ENCODE data around the gene SYNPO.

The SYNPO gene

GRCh38 chr5:150703762-150704161 is 63.3 kb downstream of the SYNPO start:
- Histone ChIP-seq H3K4me3 (no peak overlapping the region), H3K36me3 (replicated peaks) (peaks cover 2% of the 10 kb centered on the region; the same call in 1 of the 2 replicates), H3K4me1 (peaks cover 17% of the 10 kb centered on the region), H3K27me3 (ENCODE audit: low read depth) (no peaks in the 10 kb centered on the region), H3K9me3 (no peaks in the 10 kb centered on the region)
- in situ Hi-C loops (cut with MboI; ENCODE audit: low sequenced_read_pairs) = no loop called here
- DNase-seq (ENCODE audit: low spot score in 2 of 2) = no peak

DNA sequence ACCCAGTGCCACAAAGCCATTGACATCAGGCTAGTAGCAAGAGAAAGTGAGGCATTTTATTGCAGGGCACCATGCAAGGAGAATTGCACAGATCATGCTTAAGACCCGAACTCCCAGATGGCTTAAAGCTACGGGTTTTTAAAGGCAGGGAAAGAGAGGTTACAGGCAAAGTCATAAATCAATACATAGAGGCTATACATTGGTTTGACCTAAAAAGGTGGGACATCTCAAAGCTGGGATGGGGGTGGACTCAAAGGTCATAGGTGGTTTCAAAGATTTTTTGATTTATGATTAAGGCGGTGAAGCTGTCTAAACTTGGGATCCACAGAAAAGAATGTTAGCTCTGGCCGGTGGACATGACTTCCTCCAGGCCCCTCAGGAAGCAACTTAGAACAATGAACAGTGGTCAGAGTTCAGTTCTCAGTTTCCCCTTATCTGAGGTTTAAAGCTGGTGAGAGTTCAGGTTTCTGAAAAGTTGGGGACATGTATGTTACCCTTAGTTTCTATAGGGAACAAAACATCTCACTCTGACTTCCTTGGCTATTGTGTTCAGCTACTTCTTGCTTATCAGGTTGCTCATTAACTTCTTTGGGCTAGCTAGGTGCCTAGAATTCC is 66.4 kb downstream of the SYNPO start:
- no peak for DNase-seq (ENCODE audit: low spot score in 2 of 2)
- in situ Hi-C loops (cut with MboI; ENCODE audit: low sequenced_read_pairs) = no loop called here
- H3K36me3 ChIP-seq (replicated peaks) = peaks cover 10% of the 10 kb centered on the region

More for the DNA sequence above, 66.4 kb downstream of the SYNPO start:
- Histone ChIP-seq H3K9me3 (no peaks in the 10 kb centered on the region), H3K4me1 (peaks cover 9% of the 10 kb centered on the region), H3K4me3 (no peak overlapping the region), H3K27me3 (ENCODE audit: low read depth) (no peaks in the 10 kb centered on the region)

Data from HAP-1 (cell line).